Progenitor cell of endocrine pancreas (in vitro differentiated cells): ENCODE measurements around the gene PTCD2. TPM values are rescaled to one million over a fixed set of nuclear protein-coding genes. Genes with fewer than 3 reads are reported as not detected.
"Not testable (repeated sequence)": the region's sequence is repeated elsewhere in the genome, so short reads cannot be mapped to it uniquely, and the experiment has no call there.

Experiments
- DNase-seq: peaks from one replicate; pipeline ENCODE4 v3.0.0; 2021; ENCODE audit warnings: low spot score; ENCODE audit not compliant: unreplicated experiment
- H3K27ac Mint-ChIP-seq: 2 replicates; pipeline ENCODE4 v1.8.0; 2021; ENCODE audit warnings: mild to moderate bottlenecking, moderate library complexity, mixed read lengths
- H3K27me3 Mint-ChIP-seq: 2 replicates; pipeline ENCODE4 v1.8.0; 2021; ENCODE audit warnings: mixed read lengths
- H3K36me3 Mint-ChIP-seq: 2 replicates; pipeline ENCODE4 v1.8.0; 2022; ENCODE audit warnings: mixed read lengths; ENCODE audit not compliant: insufficient read depth
- H3K4me1 Mint-ChIP-seq: 2 replicates; pipeline ENCODE4 v1.8.0; 2021; ENCODE audit warnings: low read depth, mixed read lengths
- H3K4me3 Mint-ChIP-seq: 2 replicates; pipeline ENCODE4 v1.8.0; 2021; ENCODE audit warnings: low read depth, mild to moderate bottlenecking, moderate library complexity, mixed read lengths
- H3K9me3 Mint-ChIP-seq: 2 replicates; pipeline ENCODE4 v1.8.0; 2021; ENCODE audit warnings: low read depth, mixed read lengths
- total RNA-seq: library from RNA; stranded (reverse); gene quantifications from 2 replicates; pipeline ENCODE4 v1.2.1, GENCODE V29; 2021
- TF ChIP-seq, protein P1 (sequence below): fragments of 200-600 bp; sonication (generic); IDR thresholded peaks from one replicate; pipeline ENCODE4 v1.5.0; 2021; ENCODE audit warnings: antibody characterized with exemption, mild to moderate bottlenecking; ENCODE audit not compliant: unreplicated experiment

PTCD2 gene
- total RNA-seq, 1 donor from 2014 or later, result 13.5 TPM

DNA sequence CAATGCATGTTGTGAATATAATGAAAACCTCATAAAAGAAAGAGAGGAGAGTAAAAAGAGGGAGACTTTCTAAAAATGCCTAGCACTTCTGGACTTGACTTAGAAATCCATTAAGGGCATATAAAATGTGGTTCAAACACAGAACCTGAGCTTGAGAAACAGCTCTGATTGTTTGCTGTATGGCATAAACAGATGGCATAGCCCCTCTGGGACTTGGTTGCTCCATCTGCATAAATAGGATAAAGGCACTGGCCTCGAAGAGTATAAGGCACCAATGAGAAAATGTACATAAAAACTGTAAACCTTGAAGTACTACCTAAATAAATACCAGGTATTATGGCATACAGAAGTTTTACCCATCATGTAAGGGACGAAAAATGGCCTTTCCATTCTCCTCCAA, 23.9 kb upstream of the PTCD2 start:
- no peak overlapping the region for H3K27ac Mint-ChIP-seq
- H3K9me3 Mint-ChIP-seq, result no peaks in the 10 kb centered on the region
- H3K27me3 Mint-ChIP-seq, result no peaks in the 10 kb centered on the region
- DNase-seq, result no peak
- H3K4me1 Mint-ChIP-seq, result no peaks in the 10 kb centered on the region
- TF ChIP-seq, protein P1, sequence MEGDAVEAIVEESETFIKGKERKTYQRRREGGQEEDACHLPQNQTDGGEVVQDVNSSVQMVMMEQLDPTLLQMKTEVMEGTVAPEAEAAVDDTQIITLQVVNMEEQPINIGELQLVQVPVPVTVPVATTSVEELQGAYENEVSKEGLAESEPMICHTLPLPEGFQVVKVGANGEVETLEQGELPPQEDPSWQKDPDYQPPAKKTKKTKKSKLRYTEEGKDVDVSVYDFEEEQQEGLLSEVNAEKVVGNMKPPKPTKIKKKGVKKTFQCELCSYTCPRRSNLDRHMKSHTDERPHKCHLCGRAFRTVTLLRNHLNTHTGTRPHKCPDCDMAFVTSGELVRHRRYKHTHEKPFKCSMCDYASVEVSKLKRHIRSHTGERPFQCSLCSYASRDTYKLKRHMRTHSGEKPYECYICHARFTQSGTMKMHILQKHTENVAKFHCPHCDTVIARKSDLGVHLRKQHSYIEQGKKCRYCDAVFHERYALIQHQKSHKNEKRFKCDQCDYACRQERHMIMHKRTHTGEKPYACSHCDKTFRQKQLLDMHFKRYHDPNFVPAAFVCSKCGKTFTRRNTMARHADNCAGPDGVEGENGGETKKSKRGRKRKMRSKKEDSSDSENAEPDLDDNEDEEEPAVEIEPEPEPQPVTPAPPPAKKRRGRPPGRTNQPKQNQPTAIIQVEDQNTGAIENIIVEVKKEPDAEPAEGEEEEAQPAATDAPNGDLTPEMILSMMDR, result no peak
- H3K4me3 Mint-ChIP-seq, result no peak overlapping the region
- peaks cover 10% of the 10 kb centered on the region for H3K36me3 Mint-ChIP-seq

DNA sequence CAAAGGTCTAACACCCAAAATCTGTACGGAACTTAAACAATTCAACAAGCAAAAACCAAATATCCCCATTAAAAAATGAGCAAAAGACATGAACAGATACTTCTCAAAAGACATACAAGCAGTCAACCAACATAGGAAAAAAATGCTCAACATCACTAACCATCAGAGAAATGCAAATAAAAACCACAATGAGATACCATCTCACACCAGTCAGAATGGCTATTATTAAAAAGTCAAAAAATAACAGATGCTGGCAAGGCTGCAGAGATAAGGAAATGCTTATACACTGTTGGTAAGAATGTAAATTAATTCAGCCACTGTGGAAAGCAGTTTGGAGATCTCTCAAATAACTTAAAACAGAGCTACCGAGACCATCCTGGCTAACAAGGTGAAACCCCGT, 22.0 kb upstream of the PTCD2 start:
- not testable (repeated sequence) for H3K4me3 Mint-ChIP-seq, DNase-seq, H3K27ac Mint-ChIP-seq, H3K27me3 Mint-ChIP-seq, H3K4me1 Mint-ChIP-seq, H3K9me3 Mint-ChIP-seq
- H3K36me3 Mint-ChIP-seq, result peaks cover 10% of the 10 kb centered on the region

DNA sequence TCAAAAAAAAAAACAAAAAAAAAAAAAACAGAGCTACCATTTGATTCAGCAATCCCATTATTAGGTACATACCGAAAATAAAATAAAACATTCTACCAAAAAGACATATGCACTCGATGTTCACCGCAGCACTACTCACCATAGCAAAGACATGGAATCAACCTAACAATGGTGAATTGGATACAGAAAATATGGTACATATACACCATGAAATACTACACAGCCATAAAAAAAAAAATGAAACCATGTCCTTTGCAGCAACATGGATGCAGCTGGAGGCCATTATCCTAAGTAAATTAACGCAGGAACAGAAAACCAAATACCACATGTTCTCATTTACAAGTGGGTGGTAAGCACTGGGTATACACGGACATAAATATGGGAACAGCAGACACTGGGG, 21.5 kb upstream of the PTCD2 start:
- H3K4me1 Mint-ChIP-seq, result no peaks in the 10 kb centered on the region
- no peak for DNase-seq
- TF ChIP-seq, protein P1, result no peak
- H3K36me3 Mint-ChIP-seq, result peaks cover 10% of the 10 kb centered on the region
- no peak overlapping the region for H3K4me3 Mint-ChIP-seq
- H3K9me3 Mint-ChIP-seq, result no peaks in the 10 kb centered on the region
- H3K27ac Mint-ChIP-seq, result no peak overlapping the region
- H3K27me3 Mint-ChIP-seq, result no peaks in the 10 kb centered on the region

DNA sequence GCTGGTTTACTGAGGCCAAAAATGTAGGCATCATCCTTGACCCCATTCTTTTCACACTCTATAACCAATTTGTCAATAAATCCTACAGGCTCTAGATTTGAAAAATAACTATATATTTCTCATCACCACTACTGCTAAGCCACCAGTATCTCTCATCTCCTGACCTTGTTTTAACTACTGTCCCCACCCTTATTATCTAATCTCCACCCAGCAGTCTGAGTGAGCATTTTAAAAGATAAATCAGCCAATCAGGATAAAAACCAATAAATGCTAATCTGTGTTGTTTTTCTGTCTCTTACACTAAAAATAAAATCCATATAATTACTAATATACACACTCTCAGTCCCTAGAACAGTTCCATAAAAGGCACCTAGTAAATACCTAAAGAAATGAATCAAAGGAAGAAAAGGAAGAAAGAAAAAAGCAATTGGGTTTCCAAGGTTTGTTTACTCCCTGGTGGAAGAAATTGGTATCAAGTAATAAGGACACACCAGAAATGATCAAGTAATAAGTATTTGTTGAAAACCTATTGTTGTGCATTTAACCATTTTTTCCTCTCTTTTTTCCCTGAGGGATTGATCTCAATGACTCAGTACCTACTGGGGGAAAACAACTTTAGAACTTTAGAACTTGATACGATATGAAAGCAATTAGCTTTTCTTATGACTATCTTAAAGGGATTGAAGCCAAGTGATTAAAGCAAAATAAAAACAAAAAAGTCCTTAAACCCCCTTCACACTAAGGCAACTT, 19.4 kb upstream of the PTCD2 start:
- TF ChIP-seq, protein P1, result no peak
- Mint-ChIP-seq H3K4me1 (peaks cover 6% of the 10 kb centered on the region), H3K27me3 (no peaks in the 10 kb centered on the region), H3K9me3 (no peaks in the 10 kb centered on the region), H3K4me3 (no peak overlapping the region), H3K27ac (no peak overlapping the region), H3K36me3 (peaks cover 7% of the 10 kb centered on the region)
- DNase-seq, result no peak

DNA sequence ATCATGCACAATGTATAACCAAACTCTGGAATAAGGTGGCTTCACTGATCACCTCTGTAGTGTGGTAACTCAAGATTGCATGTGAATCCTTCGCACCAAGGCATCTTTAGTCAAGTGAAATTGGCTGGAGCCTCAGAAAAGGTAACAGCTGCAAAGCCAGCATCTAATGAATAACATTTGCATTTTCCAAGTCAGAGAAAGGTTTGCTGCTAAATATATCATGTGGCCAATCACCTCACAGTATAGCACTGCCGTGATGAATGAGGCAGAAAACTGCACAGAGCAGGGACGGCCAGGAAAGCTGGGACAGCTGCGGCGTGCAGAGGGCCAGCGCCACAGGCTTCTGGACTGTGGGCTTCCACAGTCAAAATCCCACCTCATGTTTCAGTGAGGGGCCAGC, 18.6 kb upstream of the PTCD2 start:
- TF ChIP-seq, protein P1, result no peak
- Mint-ChIP-seq H3K27ac (no peak overlapping the region), H3K27me3 (no peaks in the 10 kb centered on the region), H3K36me3 (peaks cover 4% of the 10 kb centered on the region), H3K9me3 (no peaks in the 10 kb centered on the region), H3K4me3 (no peak overlapping the region), H3K4me1 (peaks cover 9% of the 10 kb centered on the region)
- DNase-seq, result no peak

DNA sequence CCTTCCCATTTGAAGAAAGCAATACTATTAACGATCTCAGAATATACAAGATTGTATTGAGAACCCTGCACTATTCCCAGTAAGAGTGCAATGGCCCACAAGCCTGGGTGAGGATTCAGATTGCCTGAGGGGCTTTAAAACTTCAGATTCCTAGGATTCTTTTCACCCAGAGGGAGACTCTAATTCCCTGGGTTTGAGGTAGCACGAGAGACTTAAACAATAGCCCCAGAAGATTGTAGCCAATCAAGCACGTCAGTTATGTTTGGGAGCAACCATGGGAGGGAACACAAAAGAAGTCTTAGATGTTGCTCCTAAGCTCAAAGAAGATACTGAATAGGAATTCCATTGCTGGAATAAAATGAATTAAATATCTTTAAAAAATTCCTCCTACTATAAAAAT, 18.0 kb upstream of the PTCD2 start:
- Mint-ChIP-seq H3K4me3 (no peak overlapping the region), H3K36me3 (peaks cover 4% of the 10 kb centered on the region), H3K27ac (no peak overlapping the region), H3K27me3 (no peaks in the 10 kb centered on the region), H3K9me3 (no peaks in the 10 kb centered on the region), H3K4me1 (peaks cover 9% of the 10 kb centered on the region)
- no peak for DNase-seq
- TF ChIP-seq, protein P1, result no peak
